HG02588 (cell line): ENCODE data around the gene LENG8.
"Not testable (repeated sequence)": the region's sequence is repeated elsewhere in the genome, so short reads cannot be mapped to it uniquely, and the experiment has no call there.

ENCODE experiments used
- ATAC-seq: cut with Tn5 transposase; IDR thresholded peaks from one replicate; pipeline ENCODE4 v1.9.1; 2021; ENCODE audit warnings: mild to moderate bottlenecking, moderate library complexity; ENCODE audit not compliant: unreplicated experiment

Gene LENG8

DNA sequence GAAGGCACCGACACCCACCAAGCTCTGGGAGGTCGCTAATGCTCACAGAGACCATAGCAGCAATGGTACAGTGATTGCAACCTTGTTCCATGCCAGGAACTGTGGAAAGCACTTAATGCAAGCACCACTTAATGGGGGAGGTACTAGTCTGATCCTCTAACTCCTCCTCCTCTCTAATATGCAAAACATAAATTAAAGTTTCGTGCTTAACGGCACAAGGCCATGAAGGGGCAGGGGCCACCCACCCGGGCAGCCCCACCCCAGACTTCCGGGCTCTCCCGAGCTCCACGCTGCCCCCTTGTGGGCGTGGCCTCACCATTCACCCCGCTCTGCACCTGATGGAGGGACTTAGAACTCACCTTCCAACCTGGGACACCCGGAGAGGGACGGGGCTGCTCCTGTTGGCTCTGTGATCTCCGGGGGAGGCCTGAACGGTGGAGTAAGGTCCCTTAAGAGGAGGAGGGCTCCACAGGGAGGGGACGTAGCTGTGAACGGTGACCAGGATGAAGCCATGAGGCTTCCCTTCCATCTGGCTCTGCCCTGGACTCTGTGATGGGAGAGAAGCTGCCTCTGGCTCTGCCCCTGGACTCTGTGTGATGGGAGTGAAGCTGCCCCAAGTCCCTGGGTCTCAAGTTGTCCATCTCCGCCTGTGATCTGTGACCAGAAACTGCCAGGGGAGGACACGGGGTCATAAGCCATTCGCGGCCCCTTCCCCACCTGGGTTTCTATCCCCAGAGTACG is 60.4 kb downstream of the LENG8 start:
- ATAC-seq = not testable (repeated sequence)
